H9 (cell line): Measurements from ENCODE around the gene MATN4. TPM values are rescaled to one million over a fixed set of nuclear protein-coding genes. Genes with fewer than 3 reads are reported as not detected.

Source experiments
- DNase-seq: peaks from one replicate; pipeline ENCODE4 v3.0.0-alpha.2; 2017
- H2AFZ ChIP-seq: one replicate; pipeline ENCODE4 v1.6.1; 2013; ENCODE audit warnings: mild to moderate bottlenecking, low read length, control low read depth, moderate library complexity
- H2AK5ac ChIP-seq: 2 replicates; pipeline ENCODE4 v1.6.1; 2013; ENCODE audit warnings: low read length, control low read depth, mixed read lengths; ENCODE audit not compliant: insufficient read length
- H2BK120ac ChIP-seq: one replicate; pipeline ENCODE4 v1.6.1; 2013; ENCODE audit warnings: low read depth, mild to moderate bottlenecking, low read length, control low read depth, inconsistent platforms; ENCODE audit not compliant: poor library complexity, severe bottlenecking
- H2BK12ac ChIP-seq: 2 replicates; pipeline ENCODE4 v1.6.1; 2013; ENCODE audit warnings: low read length, control low read depth, mixed read lengths, low read depth; ENCODE audit not compliant: insufficient read length
- H2BK15ac ChIP-seq: 2 replicates; pipeline ENCODE4 v1.6.1; 2013; ENCODE audit warnings: low read depth, low read length, control low read depth
- H2BK20ac ChIP-seq: one replicate; pipeline ENCODE4 v1.6.1; 2013; ENCODE audit warnings: low read depth, mild to moderate bottlenecking, low read length, control low read depth, inconsistent platforms; ENCODE audit not compliant: poor library complexity, severe bottlenecking
- H2BK5ac ChIP-seq: 2 replicates; pipeline ENCODE4 v1.6.1; 2013; ENCODE audit warnings: low read length, control low read depth, mixed read lengths; ENCODE audit not compliant: insufficient read length
- H3K14ac ChIP-seq: 2 replicates; pipeline ENCODE4 v1.6.1; 2013; ENCODE audit warnings: low read length, control low read depth; ENCODE audit not compliant: insufficient read depth
- H3K18ac ChIP-seq: 2 replicates; pipeline ENCODE4 v1.6.1; 2013; ENCODE audit warnings: low read depth, mild to moderate bottlenecking, mixed read lengths, low read length, control low read depth; ENCODE audit not compliant: insufficient read length
- H3K23ac ChIP-seq: 2 replicates; pipeline ENCODE4 v1.6.1; 2013; ENCODE audit warnings: low read length, control low read depth, mixed read lengths, low read depth; ENCODE audit not compliant: insufficient read length
- H3K23me2 ChIP-seq: 2 replicates; pipeline ENCODE4 v1.6.1; 2013; ENCODE audit warnings: low read depth, mild to moderate bottlenecking, mixed read lengths, low read length, control low read depth; ENCODE audit not compliant: insufficient read length, poor library complexity, severe bottlenecking
- H3K27ac ChIP-seq: 2 replicates; pipeline ENCODE4 v1.5.1; 2013; ENCODE audit warnings: low read length, control low read depth, mixed read lengths, low read depth; ENCODE audit not compliant: insufficient read length
- H3K27me3 ChIP-seq: 2 replicates; pipeline ENCODE4 v1.6.1; 2013; ENCODE audit warnings: low read length, control low read depth, inconsistent platforms; ENCODE audit not compliant: insufficient read depth
- H3K4ac ChIP-seq: 2 replicates; pipeline ENCODE4 v1.6.1; 2013; ENCODE audit warnings: low read depth, mild to moderate bottlenecking, control low read depth, inconsistent platforms, low read length, moderate library complexity
- H3K4me1 ChIP-seq: 2 replicates; pipeline ENCODE4 v1.6.1; 2013; ENCODE audit warnings: low read length, control low read depth, inconsistent platforms; ENCODE audit not compliant: insufficient read depth
- H3K4me2 ChIP-seq: 2 replicates; pipeline ENCODE4 v1.6.1; 2013; ENCODE audit warnings: low read length, control low read depth, mixed read lengths; ENCODE audit not compliant: insufficient read length, insufficient read depth
- H3K56ac ChIP-seq: 2 replicates; pipeline ENCODE4 v1.6.1; 2013; ENCODE audit warnings: low read depth, mild to moderate bottlenecking, mixed read lengths, low read length, control low read depth; ENCODE audit not compliant: insufficient read length
- H3K79me1 ChIP-seq: 2 replicates; pipeline ENCODE4 v1.6.1; 2013; ENCODE audit warnings: low read depth, mild to moderate bottlenecking, moderate library complexity, low read length, control low read depth, inconsistent platforms; ENCODE audit not compliant: insufficient read depth, poor library complexity, severe bottlenecking
- H3K79me2 ChIP-seq: 2 replicates; pipeline ENCODE4 v1.6.1; 2013; ENCODE audit warnings: low read length, control low read depth, inconsistent platforms; ENCODE audit not compliant: insufficient read depth
- H3K9ac ChIP-seq: 2 replicates; pipeline ENCODE4 v1.6.1; 2013; ENCODE audit warnings: low read length, control low read depth, mixed read lengths; ENCODE audit not compliant: insufficient read length; ENCODE audit errors: extremely low read depth
- H3K9me3 ChIP-seq: one replicate; pipeline ENCODE4 v1.6.1; 2013; ENCODE audit warnings: low read depth, low read length, inconsistent platforms; ENCODE audit not compliant: control insufficient read depth
- H3T11ph ChIP-seq: one replicate; pipeline ENCODE4 v1.6.1; 2013; ENCODE audit warnings: mild to moderate bottlenecking, low read length, control low read depth, inconsistent platforms
- H4K20me1 ChIP-seq: one replicate; pipeline ENCODE4 v1.6.1; 2013; ENCODE audit not compliant: control insufficient read depth, insufficient read length, insufficient read depth
- H4K5ac ChIP-seq: 2 replicates; pipeline ENCODE4 v1.6.1; 2013; ENCODE audit warnings: low read depth, mild to moderate bottlenecking, mixed read lengths, low read length, control low read depth; ENCODE audit not compliant: insufficient read length
- H4K8ac ChIP-seq: replicated peaks from 2 replicates; pipeline ENCODE4 v1.6.1; 2013; ENCODE audit warnings: low read length, control low read depth, mixed read lengths, low read depth; ENCODE audit not compliant: insufficient read length
- H4K91ac ChIP-seq: 2 replicates; pipeline ENCODE4 v1.6.1; 2013; ENCODE audit warnings: low read depth, mild to moderate bottlenecking, moderate library complexity, mixed read lengths, low read length, control low read depth; ENCODE audit not compliant: insufficient read length
- H3K27ac Mint-ChIP-seq, 3 experiments: 2 replicates in 2 of 3; 3 replicates in 1 of 3; pipeline ENCODE4 v1.8.0; 2020 to 2021; ENCODE audit warnings: mixed read lengths in 3 of 3, mild to moderate bottlenecking in 1 of 3, moderate library complexity in 1 of 3
- H3K27me3 Mint-ChIP-seq: 2 replicates; pipeline ENCODE4 v1.8.0; 2021; ENCODE audit warnings: low read depth, mild to moderate bottlenecking, moderate library complexity, mixed read lengths
- H3K36me3 Mint-ChIP-seq, 3 experiments: 2 replicates in 2 of 3; 3 replicates in 1 of 3; pipeline ENCODE4 v1.8.0; 2020 to 2021; ENCODE audit warnings: low read depth in 3 of 3, mixed read lengths in 3 of 3; ENCODE audit not compliant: insufficient read depth in 1 of 3
- H3K4me1 Mint-ChIP-seq, 2 experiments: 2 replicates each; pipeline ENCODE4 v1.8.0; 2020; ENCODE audit warnings: mixed read lengths in 2 of 2
- H3K4me3 Mint-ChIP-seq, 2 experiments: 2 replicates in 1 of 2; 3 replicates in 1 of 2; pipeline ENCODE4 v1.8.0; 2020 to 2021; ENCODE audit warnings: mild to moderate bottlenecking in 2 of 2, mixed read lengths in 2 of 2, moderate library complexity in 1 of 2
- H3K9me3 Mint-ChIP-seq, 2 experiments: 2 replicates in 1 of 2; 3 replicates in 1 of 2; pipeline ENCODE4 v1.8.0; 2020; ENCODE audit warnings: mild to moderate bottlenecking in 2 of 2, mixed read lengths in 2 of 2, moderate library complexity in 1 of 2
- WGBS: extraction: QIAGEN DNeasy Blood & Tissue Kit; methylation state at CpG from one replicate; pipeline ENCODE4 v1.1.7; 2013; ENCODE audit warnings: missing lambda C conversion rate, low lambda C conversion rate, mixed read lengths; ENCODE audit not compliant: insufficient read length; ENCODE audit errors: extremely low coverage; 5-methylcytosine and 5-hydroxymethylcytosine counted together
- total RNA-seq: library from RNA; stranded (reverse); gene quantifications from 2 replicates; pipeline ENCODE4 v1.2.1, GENCODE V29; 2021
- TF ChIP-seq, protein P1 (sequence below): fragments of 200-600 bp; sonication (generic); conservative IDR thresholded peaks from 3 replicates; pipeline ENCODE4 v1.8.0; 2021; ENCODE audit warnings: antibody characterized with exemption, mild to moderate bottlenecking

The MATN4 gene
- total RNA-seq, 1 experiment from 2014 or later: 0.11 TPM

DNA sequence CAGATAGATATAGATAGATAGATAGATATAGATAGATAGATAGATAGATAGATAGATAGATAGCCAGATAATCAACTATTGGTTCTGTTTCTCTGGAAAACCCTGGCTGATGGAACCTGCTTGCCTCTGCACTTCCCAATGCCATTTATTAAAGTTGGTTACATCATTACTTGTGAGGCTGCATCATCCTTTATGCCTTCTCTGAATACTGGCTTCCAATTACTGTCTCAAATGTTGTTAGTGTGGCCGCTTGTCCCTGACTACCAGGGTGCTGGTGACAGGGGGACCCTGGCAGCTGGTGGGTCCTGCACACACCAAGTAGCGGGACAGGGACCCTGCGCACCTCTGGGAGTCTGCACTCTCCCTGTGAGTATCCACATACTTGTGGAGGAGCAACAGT is 49.8 kb downstream of the MATN4 start:
- H3K79me2 ChIP-seq: no peaks in the 10 kb centered on the region
- Mint-ChIP-seq H3K4me1 (peaks cover 16 to 21% of the 10 kb centered on the region in 2 experiments), H3K9me3 (no peaks in the 10 kb centered on the region), H3K27ac (peak overlapping the region in 1 of 3 experiments; percentile 89; a peak in 1 of 7 replicates), H3K27me3 (peaks cover 4% of the 10 kb centered on the region), H3K36me3 (no peaks in the 10 kb centered on the region), H3K4me3 (no peak overlapping the region)
- no peak overlapping the region for H3K23ac ChIP-seq
- no peak overlapping the region for H2AFZ ChIP-seq
- H4K5ac ChIP-seq: no peak overlapping the region
- H2BK15ac ChIP-seq: no peak overlapping the region
- no peaks in the 10 kb centered on the region for H3K79me1 ChIP-seq
- no peaks in the 10 kb centered on the region for H3K23me2 ChIP-seq
- H2BK120ac ChIP-seq: no peak overlapping the region
- H2BK12ac ChIP-seq: no peak overlapping the region
- H4K91ac ChIP-seq: no peak overlapping the region
- no peaks in the 10 kb centered on the region for H3K9me3 ChIP-seq
- H3K4me2 ChIP-seq: no peak overlapping the region
- no peak overlapping the region for H4K8ac ChIP-seq
- DNase-seq: no peak
- no peak overlapping the region for H3K18ac ChIP-seq
- no peak overlapping the region for H3T11ph ChIP-seq
- no peaks in the 10 kb centered on the region for H4K20me1 ChIP-seq
- H3K27ac ChIP-seq: no peak overlapping the region
- no peak overlapping the region for H3K14ac ChIP-seq
- TF ChIP-seq, protein P1, sequence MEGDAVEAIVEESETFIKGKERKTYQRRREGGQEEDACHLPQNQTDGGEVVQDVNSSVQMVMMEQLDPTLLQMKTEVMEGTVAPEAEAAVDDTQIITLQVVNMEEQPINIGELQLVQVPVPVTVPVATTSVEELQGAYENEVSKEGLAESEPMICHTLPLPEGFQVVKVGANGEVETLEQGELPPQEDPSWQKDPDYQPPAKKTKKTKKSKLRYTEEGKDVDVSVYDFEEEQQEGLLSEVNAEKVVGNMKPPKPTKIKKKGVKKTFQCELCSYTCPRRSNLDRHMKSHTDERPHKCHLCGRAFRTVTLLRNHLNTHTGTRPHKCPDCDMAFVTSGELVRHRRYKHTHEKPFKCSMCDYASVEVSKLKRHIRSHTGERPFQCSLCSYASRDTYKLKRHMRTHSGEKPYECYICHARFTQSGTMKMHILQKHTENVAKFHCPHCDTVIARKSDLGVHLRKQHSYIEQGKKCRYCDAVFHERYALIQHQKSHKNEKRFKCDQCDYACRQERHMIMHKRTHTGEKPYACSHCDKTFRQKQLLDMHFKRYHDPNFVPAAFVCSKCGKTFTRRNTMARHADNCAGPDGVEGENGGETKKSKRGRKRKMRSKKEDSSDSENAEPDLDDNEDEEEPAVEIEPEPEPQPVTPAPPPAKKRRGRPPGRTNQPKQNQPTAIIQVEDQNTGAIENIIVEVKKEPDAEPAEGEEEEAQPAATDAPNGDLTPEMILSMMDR: no peak
- H3K4me1 ChIP-seq: peaks cover 4% of the 10 kb centered on the region; the same call in 1 of the 2 replicates
- H3K27me3 ChIP-seq: no peaks in the 10 kb centered on the region
- no peak overlapping the region for H3K9ac ChIP-seq
- no CpG with 5 or more reads among the region's 3 CpGs for WGBS
- H2BK5ac ChIP-seq: no peak overlapping the region
- H2BK20ac ChIP-seq: no peak overlapping the region
- no peak overlapping the region for H3K56ac ChIP-seq
- no peak overlapping the region for H3K4ac ChIP-seq
- H2AK5ac ChIP-seq: no peak overlapping the region
